ENCODE data around the gene OR5K1. TPM values are rescaled to one million over a fixed set of nuclear protein-coding genes. Genes with fewer than 3 reads are reported as not detected.

Gene OR5K1
- polyA plus RNA-seq (2012; ENCODE audit: low read depth, missing spikeins), result not detected

- FAIRE-seq (no peak), DNase-seq (ENCODE audit: insufficient read length, low spot score) (no peak)
- no peak for TF ChIP-seq SPI1 (IDR thresholded peaks at IDR 0.05; ENCODE audit: low read depth, low read length)
Observed at GRCh38 chr3:98462901-98463300, at the start of gene OR5K1. Gene OR5K1, plus strand, starts transcription at chr3:98463201. Its CDS starts 6,376 bp downstream, at chr3:98469577.

DNA sequence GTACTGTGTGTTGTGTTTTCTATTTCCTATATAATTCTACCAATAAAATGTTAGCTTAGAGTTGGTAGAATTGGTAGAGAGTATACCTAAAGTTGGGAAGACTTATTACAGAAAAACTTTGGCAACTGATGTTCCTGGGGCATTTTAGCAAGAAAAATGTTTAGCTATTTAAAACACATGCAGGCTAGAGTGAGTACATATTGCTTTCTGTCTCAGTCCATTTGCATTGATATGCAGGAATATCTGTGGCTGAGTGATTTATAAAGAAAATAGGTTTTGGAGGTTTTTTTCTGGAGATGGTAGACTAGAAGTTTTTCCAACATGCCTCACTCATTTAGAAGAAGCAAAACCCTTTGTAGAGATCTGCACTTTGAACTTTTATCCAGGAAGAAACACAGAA is 30.4 kb upstream of the OR5K1 start:
- no peak for TF ChIP-seq PAX5 (IDR thresholded peaks at IDR 0.05; ENCODE audit: insufficient read depth, low read length, severe bottlenecking)
- TF ChIP-seq POLR2AphosphoS5 (IDR thresholded peaks at IDR 0.05; ENCODE audit: low read depth, low read length), result no peak
- TF ChIP-seq TAF1 (IDR thresholded peaks at IDR 0.05; ENCODE audit: low read depth, low read length), result no peak
- TF ChIP-seq POU2F2 (IDR thresholded peaks at IDR 0.05; ENCODE audit: low read depth, low read length), result no peak
- TF ChIP-seq POLR2A (IDR thresholded peaks at IDR 0.05; ENCODE audit: low read depth, low read length), result no peak
- TF ChIP-seq SPI1 (IDR thresholded peaks at IDR 0.05; ENCODE audit: low read depth, low read length), result no peak
- DNase-seq (ENCODE audit: insufficient read length, low spot score) (no peak), FAIRE-seq (no peak)

DNA sequence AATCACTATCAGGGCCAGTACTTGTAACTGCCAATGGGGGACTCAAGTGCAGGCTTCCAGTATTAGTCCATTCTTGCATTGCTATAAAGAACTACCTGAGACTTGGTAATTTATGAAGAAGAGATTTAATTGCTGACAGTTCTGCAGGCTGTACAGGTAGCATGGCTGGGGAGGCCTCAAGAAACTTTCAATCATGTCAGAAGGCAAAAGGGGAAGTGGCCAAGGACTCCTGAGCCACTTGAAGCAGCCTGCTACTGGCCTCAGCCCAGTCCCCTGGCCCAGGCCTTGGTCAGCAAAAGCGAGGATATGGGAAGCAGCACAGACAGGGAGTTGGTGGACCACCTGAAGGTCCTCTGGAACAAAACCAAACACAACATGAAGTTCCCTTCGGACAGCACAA is 29.2 kb upstream of the OR5K1 start:
- no peak for TF ChIP-seq TAF1 (IDR thresholded peaks at IDR 0.05; ENCODE audit: low read depth, low read length)
- no peak for TF ChIP-seq POU2F2 (IDR thresholded peaks at IDR 0.05; ENCODE audit: low read depth, low read length)
- no peak for TF ChIP-seq POLR2A (IDR thresholded peaks at IDR 0.05; ENCODE audit: low read depth, low read length)
- TF ChIP-seq POLR2AphosphoS5 (IDR thresholded peaks at IDR 0.05; ENCODE audit: low read depth, low read length), result no peak
- TF ChIP-seq PAX5 (IDR thresholded peaks at IDR 0.05; ENCODE audit: insufficient read depth, low read length, severe bottlenecking), result no peak
- TF ChIP-seq SPI1 (IDR thresholded peaks at IDR 0.05; ENCODE audit: low read depth, low read length), result peak; percentile 88
- FAIRE-seq, result no peak

DNA sequence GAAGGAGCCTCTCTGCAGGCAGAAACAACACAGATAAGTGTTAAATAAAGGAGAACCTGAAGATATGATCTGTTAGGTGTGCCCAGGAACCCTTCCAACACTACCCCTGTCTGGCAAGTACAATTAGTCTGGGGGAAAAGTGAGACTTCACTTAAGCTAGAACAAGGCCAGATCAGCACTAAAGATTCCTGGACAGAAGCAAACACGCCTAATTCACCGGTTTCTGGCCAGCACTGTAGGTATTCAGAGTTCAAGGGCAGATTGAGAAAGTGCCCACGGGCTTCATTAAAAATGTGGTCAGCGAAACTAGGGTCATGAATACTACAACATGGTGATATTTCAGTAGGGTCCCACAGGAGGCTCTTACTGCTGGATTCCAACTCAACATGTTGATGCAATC is 28.6 kb upstream of the OR5K1 start:
- no peak for TF ChIP-seq POLR2A (IDR thresholded peaks at IDR 0.05; ENCODE audit: low read depth, low read length)
- TF ChIP-seq POU2F2 (IDR thresholded peaks at IDR 0.05; ENCODE audit: low read depth, low read length), result no peak
- TF ChIP-seq POLR2AphosphoS5 (IDR thresholded peaks at IDR 0.05; ENCODE audit: low read depth, low read length), result no peak
- no peak for TF ChIP-seq TAF1 (IDR thresholded peaks at IDR 0.05; ENCODE audit: low read depth, low read length)
- TF ChIP-seq SPI1 (IDR thresholded peaks at IDR 0.05; ENCODE audit: low read depth, low read length), result no peak
- TF ChIP-seq PAX5 (IDR thresholded peaks at IDR 0.05; ENCODE audit: insufficient read depth, low read length, severe bottlenecking), result no peak
- DNase-seq (ENCODE audit: insufficient read length, low spot score), result no peak
- FAIRE-seq, result no peak

More for the DNA sequence above, 29.2 kb upstream of the OR5K1 start:
- DNase-seq (ENCODE audit: insufficient read length, low spot score), result no peak

- DNase-seq (ENCODE audit: insufficient read length, low spot score) (no peak), FAIRE-seq (peak; percentile 47)
- TF ChIP-seq TAF1 (IDR thresholded peaks at IDR 0.05; ENCODE audit: low read depth, low read length), result no peak
- TF ChIP-seq POU2F2 (IDR thresholded peaks at IDR 0.05; ENCODE audit: low read depth, low read length), result no peak
- no peak for TF ChIP-seq SPI1 (IDR thresholded peaks at IDR 0.05; ENCODE audit: low read depth, low read length)
- no peak for TF ChIP-seq POLR2AphosphoS5 (IDR thresholded peaks at IDR 0.05; ENCODE audit: low read depth, low read length)
- TF ChIP-seq POLR2A (IDR thresholded peaks at IDR 0.05; ENCODE audit: low read depth, low read length), result no peak
- no peak for TF ChIP-seq PAX5 (IDR thresholded peaks at IDR 0.05; ENCODE audit: insufficient read depth, low read length, severe bottlenecking)
Observed at GRCh38 chr3:98440283-98440682, 22.7 kb upstream of the OR5K1 start.

DNA sequence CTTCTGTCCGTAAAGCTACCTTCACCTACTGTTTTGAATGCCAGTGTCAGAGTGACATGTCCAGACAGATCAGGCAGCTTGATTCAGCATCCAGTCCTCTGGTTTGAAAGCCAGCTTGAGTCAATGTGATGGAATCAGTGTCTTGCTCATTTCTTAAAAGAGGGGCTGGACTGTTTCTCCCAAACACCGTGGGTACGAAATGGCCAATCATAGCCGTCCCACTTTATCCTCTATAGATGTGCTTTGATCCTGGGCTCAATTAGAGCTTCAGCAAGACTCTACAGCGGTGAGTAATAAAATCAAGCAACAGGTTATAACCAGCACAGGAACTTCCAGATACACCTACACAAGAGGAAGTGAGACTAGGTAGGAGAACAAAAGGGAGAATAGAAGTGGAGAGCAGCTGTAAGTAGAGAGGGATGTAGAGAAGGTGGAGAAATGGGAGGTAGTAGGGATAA is 17.0 kb upstream of the OR5K1 start:
- peak; percentile 98 for TF ChIP-seq SPI1 (IDR thresholded peaks at IDR 0.05; ENCODE audit: low read depth, low read length)
- peak; percentile 72; the same call in 1 of the 2 replicates for TF ChIP-seq POLR2AphosphoS5 (IDR thresholded peaks at IDR 0.05; ENCODE audit: low read depth, low read length)
- TF ChIP-seq PAX5 (IDR thresholded peaks at IDR 0.05; ENCODE audit: insufficient read depth, low read length, severe bottlenecking), result no peak
- peak; percentile 52; the same call in 1 of the 2 replicates for TF ChIP-seq TAF1 (IDR thresholded peaks at IDR 0.05; ENCODE audit: low read depth, low read length)
- peak; percentile 84 for TF ChIP-seq POLR2A (IDR thresholded peaks at IDR 0.05; ENCODE audit: low read depth, low read length)
- no peak; the same call in 1 of the 2 replicates for TF ChIP-seq POU2F2 (IDR thresholded peaks at IDR 0.05; ENCODE audit: low read depth, low read length)
- FAIRE-seq (peak; percentile 88), DNase-seq (ENCODE audit: insufficient read length, low spot score) (no peak)

DNA sequence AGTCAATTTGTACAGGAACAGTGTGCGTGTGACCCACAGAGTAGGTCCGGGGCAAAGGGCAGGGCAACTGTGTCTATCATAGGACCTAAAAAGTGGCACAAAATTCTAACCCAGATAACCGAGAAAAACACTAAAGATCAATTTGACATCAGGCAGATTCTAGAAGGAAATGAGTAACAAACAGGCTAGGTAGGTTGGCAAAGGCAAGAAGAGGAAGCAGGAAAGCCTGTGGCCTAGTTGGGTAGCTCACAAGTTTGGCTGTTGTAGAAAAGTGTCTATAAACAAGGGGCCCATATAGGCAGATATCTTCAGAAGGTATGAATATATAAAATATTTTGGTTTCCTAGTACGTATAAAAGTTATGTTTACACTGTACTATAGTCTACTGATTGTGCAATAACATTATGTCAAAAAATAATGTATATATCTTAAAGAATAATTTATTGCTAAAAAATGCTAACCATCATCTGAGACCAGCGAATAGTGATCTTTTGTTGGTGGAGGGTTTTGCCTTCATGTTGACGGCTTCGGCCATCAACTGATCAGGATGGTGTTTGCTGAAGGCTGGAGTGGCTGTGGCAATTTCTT is 13.3 kb upstream of the OR5K1 start:
- DNase-seq (ENCODE audit: insufficient read length, low spot score) (no peak), FAIRE-seq (peak; percentile 84)
- TF ChIP-seq POLR2A (IDR thresholded peaks at IDR 0.05; ENCODE audit: low read depth, low read length), result no peak
- TF ChIP-seq SPI1 (IDR thresholded peaks at IDR 0.05; ENCODE audit: low read depth, low read length), result peak; percentile 79

DNA sequence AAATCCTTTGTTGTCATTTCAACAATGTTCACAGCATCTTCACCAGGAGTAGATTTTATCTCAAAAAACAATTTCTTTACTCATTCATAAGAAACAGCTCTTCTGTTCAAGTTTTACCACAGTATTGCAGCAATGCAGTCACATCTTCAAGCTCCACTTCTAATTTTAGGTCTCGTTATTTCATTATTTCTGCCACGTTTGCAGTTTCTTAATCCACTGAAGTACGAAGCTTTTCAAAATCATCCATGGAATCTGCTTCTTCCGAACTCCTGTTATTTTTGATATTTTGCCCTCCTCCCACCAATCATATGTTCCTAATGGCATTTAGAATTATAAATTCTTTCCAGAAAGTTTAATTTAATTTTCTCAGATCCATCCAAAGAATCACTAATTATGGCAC is 12.6 kb upstream of the OR5K1 start:
- TF ChIP-seq TAF1 (IDR thresholded peaks at IDR 0.05; ENCODE audit: low read depth, low read length) (no peak), POLR2A (IDR thresholded peaks at IDR 0.05; ENCODE audit: low read depth, low read length) (no peak), POU2F2 (IDR thresholded peaks at IDR 0.05; ENCODE audit: low read depth, low read length) (no peak), PAX5 (IDR thresholded peaks at IDR 0.05; ENCODE audit: insufficient read depth, low read length, severe bottlenecking) (no peak), SPI1 (IDR thresholded peaks at IDR 0.05; ENCODE audit: low read depth, low read length) (no peak), POLR2AphosphoS5 (IDR thresholded peaks at IDR 0.05; ENCODE audit: low read depth, low read length) (no peak)
- FAIRE-seq (no peak), DNase-seq (ENCODE audit: insufficient read length, low spot score) (no peak)

- no peak for TF ChIP-seq POLR2A (IDR thresholded peaks at IDR 0.05; ENCODE audit: low read depth, low read length)
- TF ChIP-seq PAX5 (IDR thresholded peaks at IDR 0.05; ENCODE audit: insufficient read depth, low read length, severe bottlenecking), result no peak
- TF ChIP-seq SPI1 (IDR thresholded peaks at IDR 0.05; ENCODE audit: low read depth, low read length), result no peak
- TF ChIP-seq POLR2AphosphoS5 (IDR thresholded peaks at IDR 0.05; ENCODE audit: low read depth, low read length), result no peak
- TF ChIP-seq POU2F2 (IDR thresholded peaks at IDR 0.05; ENCODE audit: low read depth, low read length), result no peak
- TF ChIP-seq TAF1 (IDR thresholded peaks at IDR 0.05; ENCODE audit: low read depth, low read length), result no peak
- FAIRE-seq (no peak), DNase-seq (ENCODE audit: insufficient read length, low spot score) (no peak)
Observed at GRCh38 chr3:98453827-98454226, 9.2 kb upstream of the OR5K1 start.

DNA sequence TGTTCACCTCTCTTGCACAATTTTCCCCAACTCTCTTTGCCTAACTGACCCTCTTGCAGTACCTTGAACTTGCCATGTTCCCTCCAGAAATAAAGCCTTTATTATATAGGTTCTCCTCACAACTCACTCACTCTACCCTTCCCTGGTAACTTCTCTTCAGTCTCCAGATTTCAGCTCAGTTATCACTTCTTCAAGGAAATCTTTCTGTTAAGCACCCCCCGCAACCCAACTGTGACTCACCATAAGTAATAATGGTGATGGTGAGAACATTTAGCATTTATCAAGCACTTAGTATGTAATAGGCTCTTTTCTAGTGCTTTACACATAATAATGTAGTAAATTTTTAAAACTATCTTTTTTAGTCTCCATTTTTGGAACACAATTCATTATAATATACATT is 8.1 kb upstream of the OR5K1 start:
- FAIRE-seq (no peak), DNase-seq (ENCODE audit: insufficient read length, low spot score) (no peak)
- TF ChIP-seq SPI1 (IDR thresholded peaks at IDR 0.05; ENCODE audit: low read depth, low read length) (no peak), POLR2AphosphoS5 (IDR thresholded peaks at IDR 0.05; ENCODE audit: low read depth, low read length) (no peak), TAF1 (IDR thresholded peaks at IDR 0.05; ENCODE audit: low read depth, low read length) (no peak), POLR2A (IDR thresholded peaks at IDR 0.05; ENCODE audit: low read depth, low read length) (no peak), POU2F2 (IDR thresholded peaks at IDR 0.05; ENCODE audit: low read depth, low read length) (no peak), PAX5 (IDR thresholded peaks at IDR 0.05; ENCODE audit: insufficient read depth, low read length, severe bottlenecking) (no peak)

Measured in GM12891 (cell line).